Endothelial cell of umbilical vein (primary cell): ENCODE measurements around the gene CEP19. TPM values are rescaled to one million over a fixed set of nuclear protein-coding genes. Genes with fewer than 3 reads are reported as not detected.

Experiments
- BruUV-seq: library from RNA; stranded (reverse); fragments of 400-500 nt; replicated peaks from 2 replicates; lab custom pipeline; 2021; lab: Mats Ljungman, UMichigan
- CTCF ChIA-PET: fragments of 300-600, 350-600 bp; sonication (Branson Sonifier 250); formaldehyde crosslinking; loops from one replicate; lab custom pipeline; 2021; ENCODE audit warnings: antibody characterized with exemption, inconsistent platforms; lab: Charles Lee
- POLR2A ChIA-PET: fragments of 300-600, 350-600 bp; sonication (Branson Sonifier 250); formaldehyde crosslinking; loops from one replicate; lab custom pipeline; 2021; ENCODE audit warnings: antibody characterized with exemption, inconsistent platforms; lab: Charles Lee
- DNase-seq: peaks from one replicate; pipeline ENCODE4 v3.0.0-alpha.2; 2011; ENCODE audit warnings: low read depth, low spot score
- FAIRE-seq: peaks from 2 replicates; lab custom pipeline; 2011; peaks lifted over from hg19 to GRCh38; lab: Jason Lieb, UNC
- H2AFZ ChIP-seq: 2 replicates; pipeline ENCODE4 v1.6.0; 2012; ENCODE audit warnings: low read depth, low read length, control low read depth, inconsistent platforms
- H3K27ac ChIP-seq: 2 replicates; pipeline ENCODE4 v1.5.1; 2011; ENCODE audit warnings: low read depth, mild to moderate bottlenecking, control low read depth, low read length, moderate library complexity; ENCODE audit not compliant: insufficient read depth
- H3K27me3 ChIP-seq, 2 experiments: 2 replicates each; pipeline versions ENCODE4 v1.6.0 to v1.6.1; 2011; ENCODE audit warnings: low read length in 2 of 2, mixed read lengths in 1 of 2; ENCODE audit not compliant: control insufficient read depth in 2 of 2, insufficient read depth in 2 of 2
- H3K36me3 ChIP-seq, 2 experiments: 2 replicates in 1 of 2; 3 replicates in 1 of 2; pipeline ENCODE4 v1.5.1; 2011; ENCODE audit warnings: low read length in 2 of 2, mild to moderate bottlenecking in 1 of 2, moderate library complexity in 1 of 2; ENCODE audit not compliant: control insufficient read depth in 2 of 2, insufficient read depth in 2 of 2; ENCODE audit errors: extremely low read depth in 1 of 2
- H3K4me1 ChIP-seq: 3 replicates; pipeline ENCODE4 v1.5.1; 2011; ENCODE audit warnings: mild to moderate bottlenecking, low read length; ENCODE audit not compliant: control insufficient read depth, insufficient read depth; ENCODE audit errors: extremely low read depth
- H3K4me2 ChIP-seq: 2 replicates; pipeline ENCODE4 v1.6.1; 2011; ENCODE audit warnings: low read length, control low read depth, mixed read lengths; ENCODE audit not compliant: insufficient read depth
- H3K4me3 ChIP-seq, 3 experiments: fragments of 200-600 bp in 1 of 3; sonication (generic), shearing (Covaris generic) in 1 of 3; replicated peaks in 1 of 3; 2 replicates each; pipeline ENCODE4 v1.5.1; 2011 to 2016; ENCODE audit warnings: control low read depth in 3 of 3, low read length in 3 of 3, mild to moderate bottlenecking in 2 of 3, inconsistent platforms in 1 of 3, low read depth in 1 of 3, moderate library complexity in 1 of 3; ENCODE audit not compliant: insufficient read depth in 1 of 3
- H3K79me2 ChIP-seq: 2 replicates; pipeline ENCODE4 v1.6.0; 2012; ENCODE audit warnings: low read length, inconsistent platforms; ENCODE audit not compliant: control insufficient read depth, insufficient read depth
- H3K9ac ChIP-seq: replicated peaks from 2 replicates; pipeline ENCODE3; 2011; ENCODE audit warnings: low read length, control low read depth; ENCODE audit not compliant: insufficient read depth; ENCODE audit errors: extremely low read depth
- H3K9me1 ChIP-seq: replicated peaks from 3 replicates; pipeline ENCODE4 v1.6.0; 2011; ENCODE audit warnings: mild to moderate bottlenecking, low read length; ENCODE audit not compliant: control insufficient read depth, insufficient read depth; ENCODE audit errors: extremely low read depth
- H3K9me3 ChIP-seq: replicated peaks from 2 replicates; pipeline ENCODE4 v1.5.1; 2012; ENCODE audit warnings: low read length, inconsistent platforms; ENCODE audit not compliant: control insufficient read depth, insufficient read depth
- H4K20me1 ChIP-seq: replicated peaks from 2 replicates; pipeline ENCODE3; 2011; ENCODE audit warnings: mild to moderate bottlenecking, low read length; ENCODE audit not compliant: control insufficient read depth, insufficient read depth; ENCODE audit errors: extremely low read depth
- EZH2 ChIP-seq: IDR thresholded peaks from 2 replicates; pipeline ENCODE4 v1.6.1; 2012; ENCODE audit warnings: borderline replicate concordance, low read depth, mild to moderate bottlenecking, moderate library complexity, low read length, inconsistent platforms; ENCODE audit not compliant: severe bottlenecking
- FOS ChIP-seq: IDR thresholded peaks from 2 replicates; pipeline ENCODE4 v1.6.1; 2011; ENCODE audit warnings: mild to moderate bottlenecking, low read length, moderate library complexity, borderline replicate concordance; ENCODE audit not compliant: insufficient read depth
- GATA2 ChIP-seq: IDR thresholded peaks from 2 replicates; pipeline ENCODE4 v1.7.0; 2011; ENCODE audit warnings: low read depth, mild to moderate bottlenecking, moderate library complexity, mixed read lengths, low read length; ENCODE audit not compliant: insufficient read length, insufficient read depth
- JUN ChIP-seq: IDR thresholded peaks from 2 replicates; pipeline ENCODE4 v1.6.1; 2011; ENCODE audit warnings: borderline replicate concordance, low read depth; ENCODE audit not compliant: insufficient read length, insufficient read depth
- MYC ChIP-seq: IDR thresholded peaks from one replicate; pipeline ENCODE4 v1.6.1; 2011; ENCODE audit warnings: mild to moderate bottlenecking, low read depth, low read length
- POLR2A ChIP-seq: IDR thresholded peaks from 2 replicates; pipeline ENCODE4 v1.6.1; 2012; ENCODE audit warnings: low read depth, mild to moderate bottlenecking, control low read depth, low read length
- POLR2AphosphoS5 ChIP-seq: IDR thresholded peaks from 2 replicates; pipeline ENCODE4 v1.6.1; 2012; ENCODE audit warnings: low read depth, mild to moderate bottlenecking, control low read depth, low read length, moderate library complexity; ENCODE audit not compliant: insufficient read depth
- dilution Hi-C: fragments of 300-500 bp; cut with MboI; formaldehyde crosslinking; loops from one replicate; pipeline ENCODE4 v1.15.0; 2019; ENCODE audit warnings: low sequenced_read_pairs; ENCODE audit not compliant: extremely low pct_ligation_motif_present
- intact Hi-C: fragments of 100-400 bp; cut with micrococcal nuclease; formaldehyde crosslinking; loops from one replicate; pipeline ENCODE4 v1.10.0; 2022
- polyA plus RNA-seq, 4 experiments: library from polyadenylated mRNA; depleted of rRNA in 3 of 4; stranded (reverse) in 3 of 4; unstranded in 1 of 4; fragments of >200 nt; gene quantifications; 2 replicates each; pipeline versions ENCODE4 v1.2.1 to v1.2.3, GENCODE V29; 2011 to 2012; ENCODE audit warnings: missing spikeins in 1 of 4
- total RNA-seq: library from RNA; stranded (reverse); gene quantifications from 2 replicates; pipeline ENCODE4 v1.2.3, GENCODE V29; 2021
- TF ChIP-seq, protein P1 (sequence below): IDR thresholded peaks from 2 replicates; pipeline ENCODE4 v1.6.1; 2011; ENCODE audit not compliant: insufficient read depth, insufficient read length
- TF ChIP-seq, protein P2 (sequence below), 2 donors: IDR thresholded peaks; 1 replicate in 1 of 2; 2 replicates in 1 of 2; pipeline ENCODE4 v1.5.1; 2011; ENCODE audit warnings: low read length in 2 of 2, mild to moderate bottlenecking in 2 of 2, moderate library complexity in 2 of 2, control low read depth in 1 of 2, inconsistent platforms in 1 of 2, low read depth in 1 of 2; ENCODE audit not compliant: insufficient read depth in 1 of 2; ENCODE audit errors: extremely low read depth in 1 of 2

The CEP19 gene
- total and polyA plus RNA-seq, 2 donors (not counting 3 experiments of a cell fraction or from before 2014, with no cell fraction given) = 0.87 to 1.6 TPM

- dilution Hi-C loops = no loop called here
- CTCF ChIA-PET = no interaction called here
- no TSS peak for BruUV-seq
Observed at GRCh38 chr3:196694941-196695848, 16.9 kb downstream of the CEP19 start.

More at GRCh38 chr3:196694941-196695848, 16.9 kb downstream of the CEP19 start:
- Histone ChIP-seq H2AFZ (no peak overlapping the region), H3K27me3 (peaks cover 0 to 2% of the 10 kb centered on the region in 2 experiments), H3K79me2 (no peaks in the 10 kb centered on the region), H3K27ac (no peak overlapping the region), H3K4me1 (no peaks in the 10 kb centered on the region), H3K4me2 (no peak overlapping the region), H3K9me1 (no peaks in the 10 kb centered on the region), H3K9ac (no peak overlapping the region), H3K4me3 (no peak overlapping the region), H4K20me1 (no peaks in the 10 kb centered on the region), H3K36me3 (no peaks in the 10 kb centered on the region), H3K9me3 (no peaks in the 10 kb centered on the region)
- FAIRE-seq (no peak), DNase-seq (no peak)
- POLR2A ChIA-PET = no interaction called here
- TF ChIP-seq, protein P1, sequence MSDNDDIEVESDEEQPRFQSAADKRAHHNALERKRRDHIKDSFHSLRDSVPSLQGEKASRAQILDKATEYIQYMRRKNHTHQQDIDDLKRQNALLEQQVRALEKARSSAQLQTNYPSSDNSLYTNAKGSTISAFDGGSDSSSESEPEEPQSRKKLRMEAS = no peak
- TF ChIP-seq FOS = no peak
- no peak for TF ChIP-seq POLR2AphosphoS5
- no peak for TF ChIP-seq POLR2A
- TF ChIP-seq JUN = no peak
- no peak for TF ChIP-seq EZH2
- no peak for TF ChIP-seq GATA2
- TF ChIP-seq, protein P2, sequence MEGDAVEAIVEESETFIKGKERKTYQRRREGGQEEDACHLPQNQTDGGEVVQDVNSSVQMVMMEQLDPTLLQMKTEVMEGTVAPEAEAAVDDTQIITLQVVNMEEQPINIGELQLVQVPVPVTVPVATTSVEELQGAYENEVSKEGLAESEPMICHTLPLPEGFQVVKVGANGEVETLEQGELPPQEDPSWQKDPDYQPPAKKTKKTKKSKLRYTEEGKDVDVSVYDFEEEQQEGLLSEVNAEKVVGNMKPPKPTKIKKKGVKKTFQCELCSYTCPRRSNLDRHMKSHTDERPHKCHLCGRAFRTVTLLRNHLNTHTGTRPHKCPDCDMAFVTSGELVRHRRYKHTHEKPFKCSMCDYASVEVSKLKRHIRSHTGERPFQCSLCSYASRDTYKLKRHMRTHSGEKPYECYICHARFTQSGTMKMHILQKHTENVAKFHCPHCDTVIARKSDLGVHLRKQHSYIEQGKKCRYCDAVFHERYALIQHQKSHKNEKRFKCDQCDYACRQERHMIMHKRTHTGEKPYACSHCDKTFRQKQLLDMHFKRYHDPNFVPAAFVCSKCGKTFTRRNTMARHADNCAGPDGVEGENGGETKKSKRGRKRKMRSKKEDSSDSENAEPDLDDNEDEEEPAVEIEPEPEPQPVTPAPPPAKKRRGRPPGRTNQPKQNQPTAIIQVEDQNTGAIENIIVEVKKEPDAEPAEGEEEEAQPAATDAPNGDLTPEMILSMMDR (IDR thresholded peaks at IDR 0.05; ENCODE audit: extremely low read depth in 1 of 2, insufficient read depth in 1 of 2, low read depth in 1 of 2, low read length in 2 of 2) = no peak
- TF ChIP-seq MYC = no peak
- intact Hi-C loops = no loop called here
